Measurements from ENCODE around the gene ACOXL.

GRCh38 chr2:110863726-110864125 lies 131.4 kb downstream of the ACOXL start:
- TF ChIP-seq POLR2A (IDR thresholded peaks at IDR 0.05; ENCODE audit: low read length) = no peak
- no peak for TF ChIP-seq GATA1 (IDR thresholded peaks at IDR 0.05; ENCODE audit: low read depth, low read length)

Data from erythroblast (primary cell).